22Rv1 (cell line): ENCODE data around the gene STARD7.

Experiments
- CTCF ChIP-seq: fragments of 450-650 bp; IDR thresholded peaks from 2 replicates; pipeline ENCODE4 v1.5.1; 2017; ENCODE audit warnings: mild to moderate bottlenecking
- ZFX ChIP-seq: fragments of 450-650 bp; IDR thresholded peaks from 2 replicates; pipeline ENCODE4 v1.6.1; 2017; ENCODE audit warnings: antibody characterized with exemption, borderline replicate concordance

GRCh38 chr2:96161898-96162297, 46.7 kb downstream of the STARD7 start:
- TF ChIP-seq CTCF (no peak), ZFX (no peak)
